Neuronal stem cell (in vitro differentiated cells): Measurements from ENCODE around the gene MMP14.

Source experiments
- DNase-seq: peaks from one replicate; pipeline ENCODE4 v3.0.0-alpha.2; 2013; ENCODE audit warnings: low spot score
- H2AFZ ChIP-seq: one replicate; pipeline ENCODE4 v1.6.1; 2013; ENCODE audit warnings: mild to moderate bottlenecking, low read length, inconsistent platforms
- H2AK5ac ChIP-seq: 2 replicates; pipeline ENCODE4 v1.6.1; 2013; ENCODE audit warnings: low read depth, mild to moderate bottlenecking, inconsistent platforms, low read length, moderate library complexity, mixed read lengths
- H2BK120ac ChIP-seq: 2 replicates; pipeline ENCODE4 v1.6.1; 2013; ENCODE audit warnings: low read depth, mild to moderate bottlenecking, inconsistent platforms, low read length, moderate library complexity, mixed read lengths
- H2BK12ac ChIP-seq: one replicate; pipeline ENCODE4 v1.6.1; 2013; ENCODE audit warnings: low read length, inconsistent platforms
- H2BK15ac ChIP-seq: 2 replicates; pipeline ENCODE4 v1.6.1; 2013; ENCODE audit warnings: mild to moderate bottlenecking, low read length, inconsistent platforms, mixed read lengths
- H2BK5ac ChIP-seq: one replicate; pipeline ENCODE4 v1.6.1; 2013; ENCODE audit warnings: inconsistent platforms, mild to moderate bottlenecking, low read length, moderate library complexity
- H3K14ac ChIP-seq: one replicate; pipeline ENCODE4 v1.6.1; 2013; ENCODE audit warnings: low read length, inconsistent platforms
- H3K18ac ChIP-seq: 2 replicates; pipeline ENCODE4 v1.6.1; 2013; ENCODE audit warnings: low read length, inconsistent platforms
- H3K23ac ChIP-seq: 2 replicates; pipeline ENCODE4 v1.6.1; 2013; ENCODE audit warnings: low read depth, mild to moderate bottlenecking, mixed read lengths, low read length, inconsistent platforms; ENCODE audit not compliant: poor library complexity
- H3K27ac ChIP-seq: replicated peaks from 3 replicates; pipeline ENCODE4 v1.5.1; 2013; ENCODE audit warnings: low read length, inconsistent platforms
- H3K27me3 ChIP-seq, 3 experiments: 2 replicates each; pipeline ENCODE4 v1.6.1; 2013; ENCODE audit warnings: low read length in 3 of 3, mild to moderate bottlenecking in 2 of 3, inconsistent platforms in 1 of 3, low read depth in 1 of 3, mixed read lengths in 1 of 3, moderate library complexity in 1 of 3; ENCODE audit not compliant: control insufficient read depth in 3 of 3, insufficient read depth in 3 of 3
- H3K36me3 ChIP-seq, 2 donors: replicated peaks in 1 of 2; 2 replicates each; pipeline ENCODE4 v1.6.1; 2013; ENCODE audit warnings: low read length in 2 of 2; ENCODE audit not compliant: control insufficient read depth in 2 of 2, insufficient read depth in 2 of 2
- H3K4ac ChIP-seq: 2 replicates; pipeline ENCODE4 v1.6.1; 2013; ENCODE audit warnings: inconsistent platforms, mild to moderate bottlenecking, low read length, moderate library complexity
- H3K4me1 ChIP-seq, 2 donors: 1 replicate in 1 of 2; 2 replicates in 1 of 2; pipeline ENCODE4 v1.6.1; 2013; ENCODE audit warnings: low read length in 2 of 2, low read depth in 1 of 2; ENCODE audit not compliant: control insufficient read depth in 2 of 2, insufficient read depth in 1 of 2
- H3K4me2 ChIP-seq: one replicate; pipeline ENCODE4 v1.6.1; 2013; ENCODE audit warnings: mild to moderate bottlenecking, low read length, inconsistent platforms; ENCODE audit not compliant: insufficient read depth, poor library complexity, severe bottlenecking
- H3K4me3 ChIP-seq, 2 donors: 2 replicates each; pipeline ENCODE4 v1.5.1; 2013; ENCODE audit warnings: low read length in 2 of 2, mild to moderate bottlenecking in 2 of 2, inconsistent platforms in 1 of 2, moderate library complexity in 1 of 2
- H3K79me1 ChIP-seq: one replicate; pipeline ENCODE4 v1.6.1; 2013; ENCODE audit warnings: low read depth, mild to moderate bottlenecking, inconsistent platforms, low read length, moderate library complexity
- H3K9ac ChIP-seq: one replicate; pipeline ENCODE4 v1.6.1; 2013; ENCODE audit warnings: mild to moderate bottlenecking, low read depth, low read length, inconsistent platforms; ENCODE audit not compliant: poor library complexity
- H3K9me3 ChIP-seq, 2 donors: replicated peaks in 1 of 2; 2 replicates each; pipeline versions ENCODE3 to v1.6.1; 2013; ENCODE audit warnings: low read length in 2 of 2, mild to moderate bottlenecking in 2 of 2, inconsistent platforms in 1 of 2, low read depth in 1 of 2, mixed read lengths in 1 of 2, moderate library complexity in 1 of 2; ENCODE audit not compliant: control insufficient read depth in 2 of 2, insufficient read depth in 1 of 2
- H4K8ac ChIP-seq: one replicate; pipeline ENCODE4 v1.6.1; 2013; ENCODE audit warnings: low read depth, mild to moderate bottlenecking, inconsistent platforms, low read length, moderate library complexity
- H4K91ac ChIP-seq: one replicate; pipeline ENCODE4 v1.6.1; 2013; ENCODE audit warnings: low read length, low read depth, mild to moderate bottlenecking, inconsistent platforms; ENCODE audit not compliant: poor library complexity
- WGBS, 2 donors: extraction: QIAGEN DNeasy Blood & Tissue Kit; methylation state at CpG; one replicate each; pipeline ENCODE4 v1.1.7; 2013; ENCODE audit warnings: missing lambda C conversion rate in 2 of 2, mixed read lengths in 1 of 2; ENCODE audit not compliant: insufficient read length in 2 of 2, insufficient replicate concordance in 1 of 2; ENCODE audit errors: extremely low coverage in 2 of 2; 5-methylcytosine and 5-hydroxymethylcytosine counted together

The MMP14 gene

DNA sequence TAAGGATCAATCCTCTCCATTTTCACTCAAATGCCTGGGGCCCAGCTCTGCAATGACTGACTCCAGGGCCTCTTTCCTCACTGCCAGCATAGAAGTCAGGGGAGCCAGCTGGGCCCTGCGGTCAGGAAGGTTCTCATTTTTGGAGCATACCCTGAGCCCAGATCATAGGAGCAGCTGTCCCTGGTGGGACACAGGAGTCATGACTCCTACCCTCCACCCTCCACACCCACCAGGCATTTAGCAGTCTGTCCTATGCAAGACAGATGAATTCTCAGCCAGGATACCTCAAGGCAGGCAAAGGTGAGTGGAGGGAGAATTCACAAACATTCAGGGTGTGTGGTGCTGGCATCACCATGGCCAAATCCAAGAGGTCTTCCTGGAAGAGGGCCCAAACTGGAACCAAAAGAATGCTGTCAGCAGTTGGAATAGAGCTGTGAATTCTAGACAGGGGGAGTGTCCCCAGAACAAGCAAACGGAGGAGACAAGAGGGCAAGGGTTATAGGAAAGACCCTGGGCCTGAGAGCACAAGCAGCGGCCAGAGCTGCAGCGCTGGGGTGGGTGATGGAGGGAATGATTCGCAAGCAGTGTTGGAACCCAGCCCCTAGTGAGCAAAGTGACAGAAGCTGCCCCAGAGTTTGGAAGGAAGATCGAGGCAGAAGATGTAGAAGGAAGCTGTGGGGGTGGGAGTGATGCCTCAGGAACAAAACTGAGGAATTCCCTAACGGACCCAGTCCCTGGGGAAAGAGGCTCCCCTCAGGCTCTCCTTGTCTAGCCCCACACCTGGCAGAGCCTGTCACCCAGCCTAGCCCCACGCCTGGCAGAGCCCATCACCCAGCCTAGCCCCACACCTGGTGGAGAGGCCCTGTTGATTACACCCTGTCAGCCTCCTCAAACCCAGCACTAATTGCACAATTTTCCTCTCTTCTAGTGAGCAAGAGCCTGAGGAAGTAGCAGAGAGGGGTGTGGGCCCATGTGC, 42.2 kb downstream of the MMP14 start:
- no peaks in the 10 kb centered on the region for H3K79me1 ChIP-seq
- H2AFZ ChIP-seq = no peak overlapping the region
- H3K27ac ChIP-seq = no peak overlapping the region
- DNase-seq = no peak
- peak overlapping the region; percentile 73 for H2AK5ac ChIP-seq
- H3K14ac ChIP-seq = peak overlapping the region; percentile 60
- no peak overlapping the region for H2BK120ac ChIP-seq
- H3K18ac ChIP-seq = no peak overlapping the region
- H4K8ac ChIP-seq = no peak overlapping the region
- H3K4me1 ChIP-seq = peaks cover 14 to 15% of the 10 kb centered on the region in 2 donors
- H3K36me3 ChIP-seq = peaks cover 8 to 29% of the 10 kb centered on the region in 2 donors
- no peak overlapping the region for H2BK12ac ChIP-seq
- H2BK5ac ChIP-seq = no peak overlapping the region
- no peaks in the 10 kb centered on the region for H3K9me3 ChIP-seq
- no peak overlapping the region for H3K9ac ChIP-seq
- H3K4ac ChIP-seq = no peak overlapping the region
- H3K4me2 ChIP-seq = no peak overlapping the region
- H3K27me3 ChIP-seq = no peaks in the 10 kb centered on the region
- peak overlapping the region in 1 of 2 donors; percentile 46 for H3K4me3 ChIP-seq
- H4K91ac ChIP-seq = no peak overlapping the region
- WGBS, 2 donors = no CpG with 5 or more reads among the region's 8 CpGs
- H3K23ac ChIP-seq = no peak overlapping the region
- no peak overlapping the region for H2BK15ac ChIP-seq

DNA sequence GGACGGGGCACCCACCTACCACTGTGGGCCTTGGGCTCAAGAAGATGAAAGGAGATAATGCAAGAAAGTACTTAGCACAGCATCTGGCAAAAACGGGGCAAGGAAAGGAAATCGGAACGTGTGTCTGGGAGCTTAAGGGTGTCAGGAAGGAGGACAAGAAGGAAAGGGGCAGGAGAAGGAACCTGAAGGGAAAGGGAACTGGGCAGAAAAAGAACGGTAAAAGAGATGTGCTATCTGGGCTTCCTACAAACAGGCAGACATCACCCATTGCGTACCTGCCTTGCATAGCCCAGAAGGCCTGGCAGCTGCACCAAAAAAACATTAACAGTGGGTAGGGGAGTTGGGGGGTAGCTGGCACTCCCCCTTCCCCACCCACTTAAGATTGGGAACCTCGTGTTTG, 45.7 kb downstream of the MMP14 start:
- no peak overlapping the region for H3K4me2 ChIP-seq
- peaks cover 0 to under 1% of the 10 kb centered on the region in 2 donors for H3K36me3 ChIP-seq
- no peak overlapping the region for H3K14ac ChIP-seq
- H3K23ac ChIP-seq = no peak overlapping the region
- no peak overlapping the region for H3K4me3 ChIP-seq
- no peak overlapping the region for H4K8ac ChIP-seq
- H3K79me1 ChIP-seq = no peaks in the 10 kb centered on the region
- peaks cover 0 to 6% (median 0%) of the 10 kb centered on the region in 3 experiments for H3K27me3 ChIP-seq
- no CpG with 5 or more reads among the region's 7 CpGs for WGBS, 2 donors
- no peak for DNase-seq
- no peak overlapping the region for H3K4ac ChIP-seq
- no peak overlapping the region for H2BK120ac ChIP-seq
- H2AK5ac ChIP-seq = no peak overlapping the region
- H3K18ac ChIP-seq = peak overlapping the region; percentile 9
- no peak overlapping the region for H3K9ac ChIP-seq
- no peak overlapping the region for H2BK15ac ChIP-seq
- H2BK5ac ChIP-seq = no peak overlapping the region
- no peaks in the 10 kb centered on the region for H3K9me3 ChIP-seq
- no peak overlapping the region for H4K91ac ChIP-seq
- peaks cover 29 to 35% of the 10 kb centered on the region in 2 donors for H3K4me1 ChIP-seq
- H2BK12ac ChIP-seq = peak overlapping the region; percentile 26
- H3K27ac ChIP-seq = no peak overlapping the region
- peak overlapping the region; percentile 61 for H2AFZ ChIP-seq

DNA sequence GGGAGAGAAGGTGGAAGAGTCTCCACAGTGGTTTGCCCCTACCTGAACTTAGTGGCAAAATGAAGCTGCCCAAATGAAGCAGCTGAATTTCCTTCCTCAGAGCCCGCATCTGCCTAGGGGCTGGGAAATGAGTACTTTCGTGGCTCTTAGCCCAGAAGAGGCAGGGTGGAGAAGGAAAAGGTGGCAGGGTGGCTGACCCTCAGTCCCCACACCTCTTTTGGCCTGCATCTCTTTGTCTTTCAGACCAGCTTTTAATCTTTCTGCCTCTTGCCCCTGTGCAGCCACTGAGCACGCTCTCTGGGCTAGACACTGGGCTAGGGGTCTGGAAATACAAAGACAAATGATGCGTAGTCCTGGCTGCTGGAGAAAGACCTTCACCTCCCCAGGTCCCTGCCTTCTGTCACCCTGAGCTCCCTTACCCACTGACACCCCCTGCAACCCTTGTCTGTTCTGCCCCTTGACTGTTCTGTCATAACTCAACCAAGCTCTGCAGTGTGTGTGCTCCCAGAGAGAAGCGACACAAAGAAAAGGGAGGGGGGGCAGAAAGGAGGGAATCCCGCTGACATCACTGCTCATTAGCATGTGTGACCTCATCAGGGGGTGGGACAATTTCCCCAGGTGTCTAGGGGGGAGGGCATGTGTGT, 46.3 kb downstream of the MMP14 start:
- Histone ChIP-seq H3K27me3 (peaks cover 0 to 6% (median 0%) of the 10 kb centered on the region in 3 experiments), H3K4me3 (no peak overlapping the region), H3K4ac (no peak overlapping the region), H2BK12ac (peak overlapping the region; percentile 26), H2AK5ac (no peak overlapping the region), H2BK15ac (no peak overlapping the region), H4K91ac (no peak overlapping the region), H3K9ac (peak overlapping the region; percentile 78), H3K4me2 (peak overlapping the region; percentile 81), H3K79me1 (no peaks in the 10 kb centered on the region), H3K9me3 (no peaks in the 10 kb centered on the region), H2BK5ac (no peak overlapping the region), H3K18ac (peak overlapping the region; percentile 9), H2BK120ac (no peak overlapping the region), H4K8ac (peak overlapping the region; percentile 33), H3K23ac (no peak overlapping the region), H3K14ac (no peak overlapping the region), H3K36me3 (no peaks in the 10 kb centered on the region), H3K4me1 (peaks cover 30 to 35% of the 10 kb centered on the region in 2 donors), H3K27ac (peak overlapping the region; percentile 27), H2AFZ (peak overlapping the region; percentile 61)
- no CpG with 5 or more reads among the region's 6 CpGs for WGBS, 2 donors
- DNase-seq = no peak
